Endothelial cell (in vitro differentiated cells): ENCODE results near the gene EDDM13. TPM values are rescaled to one million over a fixed set of nuclear protein-coding genes. Genes with fewer than 3 reads are reported as not detected.

Experiments
- DNase-seq: peaks from one replicate; pipeline ENCODE4 v3.0.0; 2021; ENCODE audit warnings: low spot score
- H3K27ac Mint-ChIP-seq: one replicate; pipeline ENCODE4 v1.8.0; 2021; ENCODE audit warnings: mixed read lengths, inconsistent platforms; ENCODE audit not compliant: unreplicated experiment
- H3K27me3 Mint-ChIP-seq: one replicate; pipeline ENCODE4 v1.8.0; 2021; ENCODE audit warnings: mild to moderate bottlenecking, moderate library complexity, mixed read lengths, inconsistent platforms; ENCODE audit not compliant: unreplicated experiment
- H3K36me3 Mint-ChIP-seq: one replicate; pipeline ENCODE4 v1.8.0; 2021; ENCODE audit warnings: mild to moderate bottlenecking, low read depth, mixed read lengths, inconsistent platforms; ENCODE audit not compliant: unreplicated experiment
- H3K4me1 Mint-ChIP-seq: one replicate; pipeline ENCODE4 v1.8.0; 2021; ENCODE audit warnings: mild to moderate bottlenecking, mixed read lengths, inconsistent platforms; ENCODE audit not compliant: unreplicated experiment
- H3K4me3 Mint-ChIP-seq: one replicate; pipeline ENCODE4 v1.8.0; 2021; ENCODE audit warnings: mild to moderate bottlenecking, mixed read lengths, inconsistent platforms; ENCODE audit not compliant: unreplicated experiment
- H3K9me3 Mint-ChIP-seq: one replicate; pipeline ENCODE4 v1.8.0; 2021; ENCODE audit warnings: mixed read lengths, inconsistent platforms; ENCODE audit not compliant: unreplicated experiment
- CTCF ChIP-seq: fragments of 200-600 bp; sonication (generic); IDR thresholded peaks from one replicate; pipeline ENCODE4 v1.5.0; 2021; ENCODE audit warnings: antibody characterized with exemption; ENCODE audit not compliant: unreplicated experiment
- total RNA-seq: library from RNA; stranded (reverse); fragmentation: NEBNext Ultra II Directional; extraction: Animal tissue kit (Norgen Biotek cat#: 25700); gene quantifications from one replicate; pipeline ENCODE4 v1.2.1, GENCODE V29; 2021; ENCODE audit not compliant: unreplicated experiment

The EDDM13 gene
- total RNA-seq, 1 donor from 2014 or later = not detected

DNA sequence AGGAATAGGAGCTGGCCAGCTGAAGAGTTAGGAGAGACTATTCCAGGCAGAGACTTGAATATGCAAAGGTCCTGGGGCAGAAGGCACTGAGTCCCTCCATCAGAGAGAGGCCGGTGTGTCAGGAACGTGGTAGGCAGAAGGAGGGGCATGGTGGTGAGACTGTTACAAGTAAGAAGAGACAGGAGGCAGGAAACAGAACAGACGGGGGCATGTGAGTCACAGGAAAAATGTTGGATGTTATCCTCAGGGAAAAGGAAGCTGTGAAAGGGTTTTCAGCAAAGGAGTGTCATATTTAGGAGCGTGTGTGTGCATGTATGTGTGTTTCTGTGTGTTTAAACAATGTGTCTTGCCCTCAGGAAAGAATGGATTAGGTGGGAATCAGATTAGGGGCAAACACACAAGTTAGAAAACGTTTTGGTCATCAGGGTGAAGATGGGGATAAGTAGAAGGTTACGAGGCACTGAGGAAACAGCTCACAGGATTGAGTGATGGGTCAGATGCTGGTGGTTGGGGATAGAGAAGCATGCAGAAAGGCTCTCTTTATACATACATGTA, 1.1 kb downstream of the EDDM13 start:
- TF ChIP-seq CTCF = no peak
- Mint-ChIP-seq H3K4me1 (peaks cover 11% of the 10 kb centered on the region), H3K27me3 (no peaks in the 10 kb centered on the region), H3K9me3 (no peaks in the 10 kb centered on the region), H3K36me3 (peaks cover 8% of the 10 kb centered on the region), H3K27ac (peak overlapping the region; percentile 82), H3K4me3 (no peak overlapping the region)
- DNase-seq = no peak

DNA sequence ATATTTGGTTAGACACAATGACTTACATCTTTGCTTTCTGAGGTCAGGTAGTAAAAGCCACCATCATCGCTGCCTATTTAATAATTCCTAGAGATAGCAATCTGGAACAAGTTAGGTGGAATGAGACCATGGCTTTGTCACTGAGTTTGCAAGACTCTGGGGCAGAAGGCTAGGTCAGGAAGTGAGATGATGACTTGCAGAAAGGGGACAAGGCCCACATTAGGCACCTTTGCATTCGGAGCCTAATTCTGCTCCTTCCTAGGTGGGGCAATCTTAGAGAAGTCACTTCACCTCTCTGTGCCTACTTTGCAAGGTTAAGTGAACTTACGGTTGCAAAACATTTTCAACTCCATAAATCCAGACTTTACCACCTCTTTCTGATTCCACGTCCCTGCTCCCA, 10.3 kb downstream of the EDDM13 start:
- TF ChIP-seq CTCF = no peak
- H3K27me3 Mint-ChIP-seq = no peaks in the 10 kb centered on the region
- no peaks in the 10 kb centered on the region for H3K9me3 Mint-ChIP-seq
- no peaks in the 10 kb centered on the region for H3K4me1 Mint-ChIP-seq
- no peak overlapping the region for H3K27ac Mint-ChIP-seq
- no peak overlapping the region for H3K4me3 Mint-ChIP-seq
- DNase-seq = no peak
- peaks cover 12% of the 10 kb centered on the region for H3K36me3 Mint-ChIP-seq

DNA sequence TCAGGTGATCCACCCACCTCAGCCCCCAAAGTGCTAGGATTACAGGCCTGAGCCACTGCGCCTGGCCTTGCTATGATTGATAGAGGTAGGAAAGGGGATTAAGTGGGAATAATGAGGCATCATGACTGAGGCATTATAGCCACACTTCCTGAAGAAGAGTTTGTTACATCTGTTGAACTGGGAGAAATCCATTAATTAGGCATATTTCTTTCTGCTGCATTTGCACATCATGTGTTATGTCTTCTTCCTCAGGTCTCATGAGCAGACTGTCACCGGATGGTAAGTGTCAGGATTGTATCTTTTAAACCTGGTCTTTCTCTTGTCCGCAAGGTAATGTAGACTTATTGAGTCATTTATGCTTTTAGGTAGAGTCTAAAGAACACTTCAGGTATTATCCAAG, 12.2 kb downstream of the EDDM13 start:
- Mint-ChIP-seq H3K4me1 (no peaks in the 10 kb centered on the region), H3K9me3 (no peaks in the 10 kb centered on the region), H3K27me3 (peaks cover 3% of the 10 kb centered on the region), H3K36me3 (peaks cover 20% of the 10 kb centered on the region), H3K27ac (no peak overlapping the region), H3K4me3 (no peak overlapping the region)
- DNase-seq = no peak
- no peak for TF ChIP-seq CTCF

GRCh38 chr19:56290104-56290503, 17.6 kb downstream of the EDDM13 start:
- DNase-seq = no peak
- H3K4me1 Mint-ChIP-seq = peaks cover 3% of the 10 kb centered on the region
- H3K27me3 Mint-ChIP-seq = peaks cover 7% of the 10 kb centered on the region
- no peak for TF ChIP-seq CTCF
- no peaks in the 10 kb centered on the region for H3K9me3 Mint-ChIP-seq
- H3K4me3 Mint-ChIP-seq = no peak overlapping the region
- peaks cover 21% of the 10 kb centered on the region for H3K36me3 Mint-ChIP-seq
- no peak overlapping the region for H3K27ac Mint-ChIP-seq

DNA sequence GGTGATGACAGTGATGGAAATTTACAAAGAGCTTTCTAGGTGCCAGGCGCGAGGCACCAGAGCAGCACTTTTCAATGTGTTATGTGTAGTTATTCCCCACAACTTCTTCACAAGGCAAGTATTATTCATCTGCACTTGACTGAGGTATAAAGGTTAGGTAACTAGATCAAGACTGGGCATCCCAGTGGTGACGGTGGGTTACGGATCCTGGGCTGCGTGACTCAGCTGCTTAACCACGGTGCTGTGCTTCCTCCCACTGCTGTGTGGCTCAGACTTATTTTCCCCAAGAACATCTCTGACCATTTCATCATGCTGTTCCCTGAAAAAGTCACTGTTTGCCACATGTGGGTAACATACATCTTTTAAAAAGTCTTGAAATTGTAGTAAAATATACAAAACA, 19.3 kb downstream of the EDDM13 start:
- no peak overlapping the region for H3K27ac Mint-ChIP-seq
- peaks cover 7% of the 10 kb centered on the region for H3K27me3 Mint-ChIP-seq
- H3K4me3 Mint-ChIP-seq = peak overlapping the region; percentile 63
- DNase-seq = no peak
- peaks cover 29% of the 10 kb centered on the region for H3K36me3 Mint-ChIP-seq
- H3K9me3 Mint-ChIP-seq = no peaks in the 10 kb centered on the region
- peaks cover 3% of the 10 kb centered on the region for H3K4me1 Mint-ChIP-seq
- no peak for TF ChIP-seq CTCF
